ENCODE data around the gene LRIT2. TPM values are rescaled to one million over a fixed set of nuclear protein-coding genes. Genes with fewer than 3 reads are reported as not detected.

Gene LRIT2
- total RNA-seq, 2 experiments from 2014 or later = not detected

- H3K4me3 Mint-ChIP-seq = no peak overlapping the region
- no peaks in the 10 kb centered on the region for H3K9me3 Mint-ChIP-seq (ENCODE audit: low read depth)
- peaks cover 38% of the 10 kb centered on the region for H3K27me3 Mint-ChIP-seq
- ATAC-seq (no peak), DNase-seq (no peak)
- H3K36me3 Mint-ChIP-seq = no peaks in the 10 kb centered on the region
- H3K27ac Mint-ChIP-seq = no peak overlapping the region
- no peaks in the 10 kb centered on the region for H3K4me1 Mint-ChIP-seq
- CTCF ChIA-PET = interaction anchor here (1.5 to 2.8 kb wide), 3 partner anchors 17 to 50 kb away, joined by 3 to 8 read pairs (median 6); no protein-coding TSS in a partner anchor
These were observed 27.7 kb downstream of the LRIT2 start for GRCh38 chr10:84197643-84198042.

DNA sequence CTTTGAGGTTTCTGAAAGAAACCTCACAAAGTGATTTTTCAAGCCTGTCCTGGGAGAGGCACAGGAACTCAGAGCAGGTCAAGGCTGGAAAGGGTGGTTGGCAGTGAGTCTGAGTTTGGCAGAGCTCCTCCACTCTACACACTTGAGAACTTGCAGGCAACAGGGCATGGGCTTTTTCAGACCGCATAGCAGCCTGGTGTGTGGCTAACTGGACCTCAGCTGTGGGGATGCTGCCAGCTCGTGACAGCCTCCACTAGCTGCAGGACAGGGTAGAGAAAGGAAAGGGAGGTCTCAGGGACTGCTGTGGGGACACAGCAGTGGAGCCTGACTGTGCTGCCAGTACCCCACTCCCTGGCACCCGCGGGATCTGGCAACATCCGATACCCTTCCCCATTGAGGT lies 28.4 kb downstream of the LRIT2 start:
- Mint-ChIP-seq H3K27me3 (peaks cover 38% of the 10 kb centered on the region), H3K27ac (no peak overlapping the region), H3K9me3 (ENCODE audit: low read depth) (no peaks in the 10 kb centered on the region), H3K4me3 (no peak overlapping the region), H3K36me3 (no peaks in the 10 kb centered on the region), H3K4me1 (no peaks in the 10 kb centered on the region)
- ATAC-seq = no peak
- CTCF ChIA-PET = interaction anchor here (2.6 to 2.8 kb wide), 2 partner anchors 9 to 17 kb away, joined by 6 to 8 read pairs; no protein-coding TSS in a partner anchor
- DNase-seq = no peak

DNA sequence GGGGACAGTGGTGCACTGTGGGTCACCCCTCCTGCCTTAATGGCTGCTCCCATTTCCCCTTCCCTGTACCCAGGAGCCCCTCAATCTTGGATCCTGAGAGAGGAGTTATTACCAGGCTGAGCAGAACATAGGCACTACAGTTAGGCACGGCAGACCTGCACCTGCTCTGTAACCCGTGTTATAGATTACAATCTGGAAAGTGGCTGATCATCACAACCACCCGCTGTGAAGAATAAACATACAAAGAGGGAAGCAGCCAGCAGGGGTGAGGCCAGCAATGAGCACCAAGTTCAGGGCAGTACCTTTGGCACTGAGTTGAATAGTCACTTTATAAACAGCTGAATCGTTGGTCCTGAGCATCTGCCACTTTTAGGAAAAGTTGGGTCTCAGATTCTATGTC lies 29.3 kb downstream of the LRIT2 start:
- no peak for DNase-seq
- CTCF ChIA-PET = interaction anchor here (1.0 to 2.6 kb wide), 2 partner anchors 10 to 40 kb away, joined by 4 to 6 read pairs; no protein-coding TSS in a partner anchor
- peaks cover 38% of the 10 kb centered on the region for H3K27me3 Mint-ChIP-seq
- peaks cover 6% of the 10 kb centered on the region for H3K4me1 Mint-ChIP-seq
- no peaks in the 10 kb centered on the region for H3K9me3 Mint-ChIP-seq (ENCODE audit: low read depth)
- no peak overlapping the region for H3K4me3 Mint-ChIP-seq
- no peak for ATAC-seq
- H3K27ac Mint-ChIP-seq = no peak overlapping the region
- H3K36me3 Mint-ChIP-seq = no peaks in the 10 kb centered on the region

GRCh38 chr10:84195044-84195830 lies 30.1 kb downstream of the LRIT2 start:
- CTCF ChIA-PET = interaction anchor here (0.9 to 2.6 kb wide), 5 partner anchors 10 to 56 kb away, joined by 3 to 9 read pairs (median 4); partner anchors contain the start of gene GHITM
- Mint-ChIP-seq H3K9me3 (ENCODE audit: low read depth) (no peaks in the 10 kb centered on the region), H3K4me3 (peak overlapping the region; percentile 33), H3K27me3 (peaks cover 38% of the 10 kb centered on the region), H3K4me1 (peaks cover 10% of the 10 kb centered on the region), H3K27ac (no peak overlapping the region), H3K36me3 (no peaks in the 10 kb centered on the region)
- ATAC-seq (no peak), DNase-seq (no peak)

- CTCF ChIA-PET = interaction anchor here (0.9 to 2.6 kb wide), 4 partner anchors 11 to 56 kb away, joined by 3 to 9 read pairs (median 7); partner anchors contain the start of gene GHITM
- H3K9me3 Mint-ChIP-seq (ENCODE audit: low read depth) = no peaks in the 10 kb centered on the region
- peak; percentile 83 for ATAC-seq
- peak within 1 kb of the TSS; percentile 43 for H3K4me3 Mint-ChIP-seq
- peak; percentile 62 for DNase-seq
- H3K4me1 Mint-ChIP-seq = peaks cover 10% of the 10 kb centered on the region
- H3K27me3 Mint-ChIP-seq = peaks cover 38% of the 10 kb centered on the region
- no peak within 1 kb of the TSS for H3K27ac Mint-ChIP-seq
- H3K36me3 Mint-ChIP-seq = no peaks in the 10 kb centered on the region
These were observed 30.8 kb downstream of the LRIT2 start, which contains the start of gene CDHR1 for GRCh38 chr10:84194424-84195043. Gene CDHR1, plus strand, starts transcription at chr10:84194537. Its CDS starts 224 bp downstream, at chr10:84194761.

DNA sequence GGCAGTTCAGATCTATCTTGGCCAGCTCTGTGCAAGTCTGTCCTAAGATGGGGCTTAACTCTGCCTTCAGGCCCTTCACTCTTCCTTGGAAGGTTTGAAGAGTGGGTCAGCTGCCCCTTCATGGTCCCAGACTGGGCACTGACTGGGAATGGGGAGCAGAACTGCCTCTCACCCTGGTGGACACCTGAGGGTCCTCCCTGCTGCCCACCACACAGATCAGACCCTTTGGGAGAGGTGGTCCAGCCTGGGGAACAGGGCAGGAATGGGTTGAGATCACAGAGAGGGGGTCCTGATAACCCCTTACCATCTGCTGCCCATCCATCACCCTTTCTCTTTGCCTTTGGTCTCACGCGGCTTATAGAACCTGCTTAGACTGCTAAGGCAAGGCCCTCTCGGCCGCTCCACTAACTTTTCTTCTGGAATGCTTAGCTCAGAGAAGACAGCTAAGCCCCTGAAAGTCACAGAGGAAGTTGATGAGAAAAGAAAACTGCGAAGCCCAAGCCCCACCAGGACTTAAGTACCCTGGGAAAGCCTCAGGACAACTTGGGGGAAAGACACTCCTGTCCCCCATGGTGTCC lies 31.4 kb downstream of the LRIT2 start:
- H3K9me3 Mint-ChIP-seq (ENCODE audit: low read depth) = no peaks in the 10 kb centered on the region
- H3K27ac Mint-ChIP-seq = no peak overlapping the region
- peaks cover 10% of the 10 kb centered on the region for H3K4me1 Mint-ChIP-seq
- CTCF ChIA-PET = interaction anchor here (0.9 to 2.2 kb wide), 3 partner anchors 17 to 46 kb away, joined by 4 to 9 read pairs (median 8); no protein-coding TSS in a partner anchor
- no peak for DNase-seq
- no peak for ATAC-seq
- peak overlapping the region; percentile 43 for H3K4me3 Mint-ChIP-seq
- peaks cover 38% of the 10 kb centered on the region for H3K27me3 Mint-ChIP-seq
- no peaks in the 10 kb centered on the region for H3K36me3 Mint-ChIP-seq

DNA sequence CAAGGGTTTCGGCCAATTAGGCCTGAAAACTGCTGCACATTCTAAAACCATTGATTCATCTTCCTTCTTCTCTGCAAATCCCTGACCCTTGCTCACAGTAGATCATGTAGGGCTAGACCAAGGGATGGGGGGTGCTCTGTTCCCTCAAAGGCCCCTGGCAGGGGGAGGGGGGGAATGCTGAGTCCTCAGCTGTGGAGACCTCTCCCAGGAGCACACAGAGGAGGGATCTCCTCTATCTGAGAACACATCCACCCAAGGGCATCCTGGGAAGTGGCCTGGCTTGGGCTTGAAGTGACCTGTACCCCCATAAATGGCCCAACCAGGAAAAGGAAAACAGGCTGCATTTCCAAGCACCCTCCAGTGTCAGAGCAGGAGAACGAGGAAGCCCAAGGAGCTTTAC lies 32.0 kb downstream of the LRIT2 start:
- Mint-ChIP-seq H3K4me3 (no peak overlapping the region), H3K27ac (no peak overlapping the region), H3K36me3 (no peaks in the 10 kb centered on the region), H3K4me1 (peaks cover 10% of the 10 kb centered on the region), H3K9me3 (ENCODE audit: low read depth) (no peaks in the 10 kb centered on the region), H3K27me3 (peaks cover 38% of the 10 kb centered on the region)
- ATAC-seq = no peak
- DNase-seq = no peak
- CTCF ChIA-PET = interaction anchor here (0.9 to 2.2 kb wide), 3 partner anchors 16 to 46 kb away, joined by 4 to 9 read pairs (median 8); no protein-coding TSS in a partner anchor

- no peaks in the 10 kb centered on the region for H3K9me3 Mint-ChIP-seq (ENCODE audit: low read depth)
- ATAC-seq (no peak), DNase-seq (peak; percentile 51)
- CTCF ChIA-PET = interaction anchor here (1.1 to 1.6 kb wide), 4 partner anchors 13 to 43 kb away, joined by 3 to 5 read pairs (median 4); no protein-coding TSS in a partner anchor
- H3K27ac Mint-ChIP-seq = no peak overlapping the region
- peaks cover 27% of the 10 kb centered on the region for H3K27me3 Mint-ChIP-seq
- peaks cover 10% of the 10 kb centered on the region for H3K4me1 Mint-ChIP-seq
- no peaks in the 10 kb centered on the region for H3K36me3 Mint-ChIP-seq
- H3K4me3 Mint-ChIP-seq = no peak overlapping the region
These were observed 34.2 kb downstream of the LRIT2 start for GRCh38 chr10:84191106-84191505.

GRCh38 chr10:84190621-84191020 lies 34.7 kb downstream of the LRIT2 start:
- CTCF ChIA-PET = interaction anchor here (1.1 to 1.6 kb wide), 4 partner anchors 14 to 43 kb away, joined by 3 to 5 read pairs (median 4); no protein-coding TSS in a partner anchor
- H3K4me1 Mint-ChIP-seq = peaks cover 10% of the 10 kb centered on the region
- no peak overlapping the region for H3K4me3 Mint-ChIP-seq
- H3K27me3 Mint-ChIP-seq = peaks cover 23% of the 10 kb centered on the region
- H3K27ac Mint-ChIP-seq = no peak overlapping the region
- no peaks in the 10 kb centered on the region for H3K9me3 Mint-ChIP-seq (ENCODE audit: low read depth)
- H3K36me3 Mint-ChIP-seq = no peaks in the 10 kb centered on the region
- ATAC-seq (no peak), DNase-seq (no peak)

DNA sequence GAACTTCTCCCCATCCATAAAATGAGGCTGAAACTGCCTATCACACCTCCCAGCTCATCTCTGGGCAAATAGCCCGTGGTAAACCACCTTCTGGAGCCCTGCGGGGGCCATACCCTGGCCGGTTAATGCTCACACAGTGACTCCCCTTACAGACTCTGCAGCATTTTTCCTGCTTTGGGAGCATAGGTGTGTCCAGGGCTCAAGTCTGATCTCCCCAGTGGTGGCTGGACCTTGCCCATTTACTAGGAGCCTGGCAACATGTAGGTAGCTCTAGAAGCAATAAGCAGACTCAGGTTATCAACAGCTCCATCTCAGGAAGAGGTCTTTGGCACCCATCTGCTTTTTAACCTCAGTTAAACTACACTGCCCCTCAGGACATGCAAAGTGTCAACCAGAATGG lies 36.5 kb downstream of the LRIT2 start:
- CTCF ChIA-PET = interaction anchor here (0.6 kb wide), 1 partner anchor 41 kb away, joined by 3 read pairs; no protein-coding TSS in a partner anchor
- ATAC-seq = no peak
- Mint-ChIP-seq H3K27ac (no peak overlapping the region), H3K9me3 (ENCODE audit: low read depth) (no peaks in the 10 kb centered on the region), H3K4me1 (peaks cover 17% of the 10 kb centered on the region), H3K36me3 (no peaks in the 10 kb centered on the region), H3K27me3 (peaks cover 11% of the 10 kb centered on the region), H3K4me3 (no peak overlapping the region)
- no peak for DNase-seq

GRCh38 chr10:84185526-84186175 lies 39.7 kb downstream of the LRIT2 start:
- Mint-ChIP-seq H3K27ac (no peak overlapping the region), H3K4me3 (no peak overlapping the region), H3K27me3 (no peaks in the 10 kb centered on the region), H3K36me3 (no peaks in the 10 kb centered on the region), H3K9me3 (ENCODE audit: low read depth) (no peaks in the 10 kb centered on the region), H3K4me1 (peaks cover 7% of the 10 kb centered on the region)
- CTCF ChIA-PET = interaction anchor here (2.3 kb wide), 1 partner anchor 38 kb away, joined by 8 read pairs; no protein-coding TSS in a partner anchor
- DNase-seq (no peak), ATAC-seq (no peak)

GRCh38 chr10:84184517-84184916 lies 40.8 kb downstream of the LRIT2 start:
- peaks cover 6% of the 10 kb centered on the region for H3K4me1 Mint-ChIP-seq
- CTCF ChIA-PET = interaction anchor here (2.3 kb wide), 1 partner anchor 36 kb away, joined by 8 read pairs; no protein-coding TSS in a partner anchor
- no peak overlapping the region for H3K4me3 Mint-ChIP-seq
- ATAC-seq = no peak
- H3K27ac Mint-ChIP-seq = no peak overlapping the region
- H3K9me3 Mint-ChIP-seq (ENCODE audit: low read depth) = no peaks in the 10 kb centered on the region
- H3K36me3 Mint-ChIP-seq = no peaks in the 10 kb centered on the region
- no peaks in the 10 kb centered on the region for H3K27me3 Mint-ChIP-seq
- no peak for DNase-seq
